Ovary (tissue), 3 donors: Measurements from ENCODE around the gene ZSCAN18.

Experiments used
- POLR2A ChIP-seq: fragments of 450-650 bp; IDR thresholded peaks from one replicate; pipeline ENCODE4 v1.6.1; 2017; ENCODE audit warnings: antibody characterized with exemption, mild to moderate bottlenecking, moderate library complexity
- TF ChIP-seq, protein P1 (sequence below), 3 donors: fragments of 450-650 bp in 2 of 3; fragments of 200-600 bp in 1 of 3; IDR thresholded peaks; one replicate each; pipeline versions ENCODE4 v1.5.1 to v1.8.0; 2016 to 2022; ENCODE audit warnings: antibody characterized with exemption in 3 of 3, mild to moderate bottlenecking in 1 of 3
- donor health status: DM: no; HTN: no; CAD: no.

DNA sequence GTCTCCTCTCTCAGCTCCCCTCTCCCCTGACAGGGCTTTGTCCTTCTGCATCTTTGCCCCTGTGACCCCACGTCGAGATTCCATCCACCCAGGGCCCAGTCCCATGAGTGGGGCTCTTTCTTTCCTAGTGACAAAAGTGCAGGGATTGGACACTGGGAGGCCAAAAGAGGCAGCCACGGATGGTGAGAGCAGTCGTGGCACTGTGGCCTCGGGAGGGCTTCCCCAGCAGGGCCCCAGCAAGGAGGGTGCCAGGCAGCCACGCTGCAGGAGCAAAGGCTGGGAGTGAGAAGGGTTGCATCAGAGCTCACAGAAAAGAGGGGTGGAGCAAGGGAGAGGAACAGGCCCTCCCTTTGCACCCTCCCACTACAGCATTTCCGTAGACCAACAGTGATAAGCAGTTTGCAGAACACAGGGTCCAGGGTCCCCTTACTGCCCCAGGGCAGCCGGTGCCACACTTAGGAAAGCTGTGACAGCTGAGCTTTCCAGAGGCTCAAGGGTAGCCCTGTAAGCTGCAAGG, 59.3 kb downstream of the ZSCAN18 start:
- TF ChIP-seq, protein P1, sequence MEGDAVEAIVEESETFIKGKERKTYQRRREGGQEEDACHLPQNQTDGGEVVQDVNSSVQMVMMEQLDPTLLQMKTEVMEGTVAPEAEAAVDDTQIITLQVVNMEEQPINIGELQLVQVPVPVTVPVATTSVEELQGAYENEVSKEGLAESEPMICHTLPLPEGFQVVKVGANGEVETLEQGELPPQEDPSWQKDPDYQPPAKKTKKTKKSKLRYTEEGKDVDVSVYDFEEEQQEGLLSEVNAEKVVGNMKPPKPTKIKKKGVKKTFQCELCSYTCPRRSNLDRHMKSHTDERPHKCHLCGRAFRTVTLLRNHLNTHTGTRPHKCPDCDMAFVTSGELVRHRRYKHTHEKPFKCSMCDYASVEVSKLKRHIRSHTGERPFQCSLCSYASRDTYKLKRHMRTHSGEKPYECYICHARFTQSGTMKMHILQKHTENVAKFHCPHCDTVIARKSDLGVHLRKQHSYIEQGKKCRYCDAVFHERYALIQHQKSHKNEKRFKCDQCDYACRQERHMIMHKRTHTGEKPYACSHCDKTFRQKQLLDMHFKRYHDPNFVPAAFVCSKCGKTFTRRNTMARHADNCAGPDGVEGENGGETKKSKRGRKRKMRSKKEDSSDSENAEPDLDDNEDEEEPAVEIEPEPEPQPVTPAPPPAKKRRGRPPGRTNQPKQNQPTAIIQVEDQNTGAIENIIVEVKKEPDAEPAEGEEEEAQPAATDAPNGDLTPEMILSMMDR (IDR thresholded peaks at IDR 0.05): no peak
- no peak for TF ChIP-seq POLR2A
